ENCODE data around the gene NGLY1.

- TF ChIP-seq SUZ12 (IDR thresholded peaks at IDR 0.05; ENCODE audit: extremely low read depth, insufficient read depth, insufficient read length) (no peak), YY1 (IDR thresholded peaks at IDR 0.05; ENCODE audit: insufficient read depth, insufficient read length) (no peak), ZNF274 (IDR thresholded peaks at IDR 0.05; ENCODE audit: low read depth, low read length) (no peak)
Observed at GRCh38 chr3:25674670-25675069, 108.6 kb downstream of the NGLY1 start.

Data from NT2/D1 (cell line).